ENCODE results near the gene BLTP3B.

The BLTP3B gene

DNA sequence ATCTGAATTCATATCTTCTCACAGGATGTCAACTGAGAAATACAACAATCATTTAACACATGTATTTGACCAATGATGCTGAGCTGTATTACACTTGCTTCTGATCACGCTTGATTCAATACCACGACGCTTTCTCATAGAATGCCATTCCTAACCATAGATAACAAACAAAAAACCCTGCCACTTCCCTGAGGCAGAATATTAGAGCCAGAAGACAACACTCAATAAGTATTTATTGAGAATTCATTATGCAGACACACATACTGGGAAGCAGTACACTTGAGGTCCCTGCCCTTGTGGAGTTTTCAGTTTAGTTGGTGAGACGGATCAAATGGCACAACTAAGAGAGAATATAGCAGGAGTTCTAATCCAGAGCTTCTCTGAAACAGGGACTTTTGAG, 32.4 kb downstream of the BLTP3B start:
- DNase-seq = no peak

DNA sequence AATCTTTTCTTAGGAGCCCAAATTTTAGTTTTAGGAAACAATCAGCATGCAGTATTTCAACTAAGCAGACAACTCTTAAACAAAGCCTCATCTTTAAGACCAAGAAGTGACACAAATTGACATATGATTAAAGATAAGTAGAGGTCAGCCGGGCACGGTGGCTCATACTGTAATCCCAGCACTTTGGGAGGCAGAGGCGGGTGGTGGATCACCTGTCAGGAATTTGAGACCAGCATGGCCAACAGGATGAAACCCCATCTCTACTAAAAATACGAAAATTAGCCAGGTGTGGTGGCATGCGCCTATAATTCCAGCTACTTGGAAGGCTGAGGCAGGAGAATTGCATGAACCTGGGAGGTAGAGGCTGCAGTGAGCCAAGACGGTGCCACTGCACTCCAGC, 35.8 kb downstream of the BLTP3B start:
- no peak for DNase-seq

DNA sequence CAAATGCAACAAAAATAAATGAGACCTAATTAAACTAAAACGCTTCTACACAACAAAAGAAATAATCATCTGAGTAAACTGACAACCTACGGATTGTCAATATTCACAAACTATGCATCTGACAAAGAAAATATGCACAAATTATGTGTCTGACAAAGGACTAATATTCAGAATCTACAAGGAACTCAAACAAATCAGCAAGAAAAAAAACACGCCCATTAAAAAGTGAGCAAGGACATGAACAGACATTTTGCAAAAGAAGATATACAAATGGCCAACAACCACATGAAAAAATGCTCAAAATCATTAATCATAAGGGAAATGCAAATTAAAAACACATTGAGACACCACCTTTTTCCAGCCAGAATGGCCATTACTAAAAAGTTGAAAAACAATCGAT, 37.0 kb downstream of the BLTP3B start:
- DNase-seq = no peak

DNA sequence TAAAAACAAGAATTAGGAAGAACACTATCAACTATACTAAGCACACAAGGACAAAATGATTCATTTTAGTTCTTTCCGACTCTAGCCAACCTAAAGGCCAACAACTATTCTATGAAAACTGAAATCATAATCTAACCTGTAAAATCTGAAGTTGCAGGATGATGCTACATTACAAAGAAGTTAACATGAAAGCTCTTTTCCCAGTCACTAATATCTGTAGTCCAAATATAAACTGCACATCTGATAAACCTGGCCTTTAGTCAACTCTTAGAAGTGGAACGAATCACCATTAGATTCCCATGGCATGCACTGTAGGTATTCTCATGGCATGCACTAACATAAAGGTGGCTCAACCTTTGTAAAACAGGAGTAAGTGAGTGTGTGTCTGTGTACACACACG, 41.7 kb downstream of the BLTP3B start:
- no peak for DNase-seq

All from NCI-H2029 treated with DMSO at 0.1 percent for 48 hours (cell line).